ENCODE results near the gene USP24. TPM values are rescaled to one million over a fixed set of nuclear protein-coding genes. Genes with fewer than 3 reads are reported as not detected.
A peak's percentile ranks its signal among the peaks of the same experiment; 100 is the strongest.

USP24 gene
- total RNA-seq, 1 donor from 2014 or later, result 40.8 TPM

DNA sequence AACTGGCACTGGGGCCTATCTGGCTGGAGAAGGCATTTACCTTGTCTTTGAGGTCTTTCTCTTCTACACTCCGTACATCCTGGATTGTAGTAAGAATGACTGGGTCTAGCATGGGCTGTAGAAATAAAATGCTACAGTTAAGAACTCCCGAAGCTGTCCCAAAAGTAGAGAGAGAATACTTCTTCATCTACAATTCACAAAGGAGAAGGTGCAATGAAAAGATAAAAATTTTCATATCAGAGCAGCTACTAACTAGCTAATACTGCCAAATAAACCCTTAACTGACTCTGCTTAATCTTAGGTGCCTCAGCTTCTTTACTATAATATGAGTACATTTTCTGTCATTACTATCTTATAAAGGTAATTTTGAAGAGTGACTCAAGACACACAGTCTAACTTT lies 55.6 kb downstream of the USP24 start:
- Histone ChIP-seq H3K27me3 (ENCODE audit: control insufficient read depth, insufficient read depth, low read length) (no peaks in the 10 kb centered on the region), H3K36me3 (ENCODE audit: control insufficient read depth, insufficient read depth, low read length) (peaks cover 7% of the 10 kb centered on the region), H3K4me3 (ENCODE audit: low read depth, low read length) (no peak overlapping the region)
- DNase-seq (ENCODE audit: low read depth), result no peak
- TF ChIP-seq CTCF (IDR thresholded peaks at IDR 0.05; ENCODE audit: insufficient read depth, low read length, severe bottlenecking), result no peak
- FAIRE-seq, result no peak

DNA sequence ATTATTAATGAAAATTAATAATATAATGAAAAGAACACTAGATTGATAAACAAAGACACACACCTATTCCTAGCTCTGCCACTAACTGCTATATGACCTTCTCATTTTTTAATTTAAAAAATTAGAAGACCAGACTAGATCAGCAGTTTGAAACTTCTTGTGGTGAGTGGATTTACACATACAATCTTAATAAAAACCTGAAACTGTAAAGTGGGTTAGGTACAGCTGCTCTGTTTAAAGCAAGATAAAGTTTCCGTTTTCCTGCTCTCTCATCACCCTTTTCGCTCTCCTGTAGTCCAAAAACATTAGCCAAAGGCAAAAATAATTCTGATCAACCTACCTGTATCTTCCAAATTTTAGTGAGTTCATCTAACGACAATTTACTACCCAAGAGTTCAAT lies 58.6 kb downstream of the USP24 start:
- no peak for DNase-seq (ENCODE audit: low read depth)
- no peaks in the 10 kb centered on the region for H3K27me3 ChIP-seq (ENCODE audit: control insufficient read depth, insufficient read depth, low read length)
- TF ChIP-seq CTCF (IDR thresholded peaks at IDR 0.05; ENCODE audit: insufficient read depth, low read length, severe bottlenecking), result no peak
- H3K36me3 ChIP-seq (ENCODE audit: control insufficient read depth, insufficient read depth, low read length), result peaks cover 10% of the 10 kb centered on the region
- FAIRE-seq, result no peak
- no peak overlapping the region for H3K4me3 ChIP-seq (ENCODE audit: low read depth, low read length)

DNA sequence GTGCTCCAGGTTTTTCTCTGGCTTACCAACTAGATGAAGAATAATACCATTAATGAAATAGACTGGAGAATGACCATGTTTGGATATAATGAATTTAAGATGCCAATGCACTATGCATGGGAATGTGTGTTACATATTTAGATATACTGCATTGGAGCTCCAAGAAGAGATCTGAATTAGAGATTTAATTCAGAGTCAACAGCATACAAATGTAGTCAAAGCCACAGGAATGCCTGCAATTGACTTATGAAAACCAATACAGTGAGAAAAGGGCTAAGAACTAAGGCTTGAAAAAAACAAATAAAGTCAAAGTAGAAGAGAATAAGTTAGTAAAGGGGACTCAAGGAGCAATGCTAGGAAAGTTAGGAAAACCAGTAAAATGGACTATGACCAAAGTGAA lies 59.1 kb downstream of the USP24 start:
- DNase-seq (ENCODE audit: low read depth) (no peak), FAIRE-seq (no peak)
- no peaks in the 10 kb centered on the region for H3K27me3 ChIP-seq (ENCODE audit: control insufficient read depth, insufficient read depth, low read length)
- H3K4me3 ChIP-seq (ENCODE audit: low read depth, low read length), result no peak overlapping the region
- no peak for TF ChIP-seq CTCF (IDR thresholded peaks at IDR 0.05; ENCODE audit: insufficient read depth, low read length, severe bottlenecking)
- peaks cover 9% of the 10 kb centered on the region for H3K36me3 ChIP-seq (ENCODE audit: control insufficient read depth, insufficient read depth, low read length)

GRCh38 chr1:55155522-55155921 lies 59.6 kb downstream of the USP24 start:
- H3K36me3 ChIP-seq (ENCODE audit: control insufficient read depth, insufficient read depth, low read length), result peaks cover 9% of the 10 kb centered on the region
- TF ChIP-seq CTCF (IDR thresholded peaks at IDR 0.05; ENCODE audit: insufficient read depth, low read length, severe bottlenecking), result no peak
- no peak for FAIRE-seq
- H3K27me3 ChIP-seq (ENCODE audit: control insufficient read depth, insufficient read depth, low read length), result no peaks in the 10 kb centered on the region
- DNase-seq (ENCODE audit: low read depth), result peak; percentile 20
- no peak overlapping the region for H3K4me3 ChIP-seq (ENCODE audit: low read depth, low read length)

DNA sequence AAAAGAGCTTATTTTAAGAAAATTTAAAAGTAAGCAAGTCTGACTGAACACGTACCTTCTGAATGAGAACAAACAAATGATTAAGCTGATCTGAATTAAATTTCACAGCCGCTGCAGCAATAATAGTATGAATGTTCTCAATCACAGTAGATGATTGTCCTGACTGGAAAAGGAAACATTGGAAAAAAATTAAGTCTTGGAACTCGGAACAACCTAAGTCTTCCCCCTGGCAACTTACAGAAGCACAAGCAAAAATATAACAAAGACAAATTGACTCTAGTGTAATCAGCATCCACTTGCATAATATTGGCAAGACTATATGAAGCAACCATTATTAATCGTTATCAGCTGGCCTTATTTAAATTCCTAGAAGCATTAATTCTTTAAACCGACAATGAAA lies 60.5 kb downstream of the USP24 start:
- DNase-seq (ENCODE audit: low read depth) (no peak), FAIRE-seq (no peak)
- TF ChIP-seq CTCF (IDR thresholded peaks at IDR 0.05; ENCODE audit: insufficient read depth, low read length, severe bottlenecking), result no peak
- Histone ChIP-seq H3K4me3 (ENCODE audit: low read depth, low read length) (no peak overlapping the region), H3K36me3 (ENCODE audit: control insufficient read depth, insufficient read depth, low read length) (peaks cover 9% of the 10 kb centered on the region), H3K27me3 (ENCODE audit: control insufficient read depth, insufficient read depth, low read length) (no peaks in the 10 kb centered on the region)

GRCh38 chr1:55153031-55153430 lies 62.1 kb downstream of the USP24 start:
- Histone ChIP-seq H3K27me3 (ENCODE audit: control insufficient read depth, insufficient read depth, low read length) (no peaks in the 10 kb centered on the region), H3K36me3 (ENCODE audit: control insufficient read depth, insufficient read depth, low read length) (peaks cover 7% of the 10 kb centered on the region), H3K4me3 (ENCODE audit: low read depth, low read length) (no peak overlapping the region)
- no peak for DNase-seq (ENCODE audit: low read depth)
- FAIRE-seq, result peak; percentile 32
- TF ChIP-seq CTCF (IDR thresholded peaks at IDR 0.05; ENCODE audit: insufficient read depth, low read length, severe bottlenecking), result no peak

Data from bronchial epithelial cell (primary cell).